Caki2 (cell line): ENCODE measurements around the gene CNTNAP3. TPM values are rescaled to one million over a fixed set of nuclear protein-coding genes. Genes with fewer than 3 reads are reported as not detected.
A peak's percentile ranks its signal among the peaks of the same experiment; 100 is the strongest.
"Not testable (repeated sequence)": the region's sequence is repeated elsewhere in the genome, so short reads cannot be mapped to it uniquely, and the experiment has no call there.

Experiments used
- DNase-seq: peaks from one replicate; pipeline ENCODE4 v3.0.0-alpha.2; 2015; ENCODE audit warnings: low read depth
- in situ Hi-C: cut with HindIII; loops from 2 replicates; pipeline ENCODE4 v1.10.0; 2016; ENCODE audit warnings: low sequenced_read_pairs, low pct_unique_long_range_greater_than_20kb, mixed read lengths
- total RNA-seq: library from RNA; depleted of rRNA; stranded (reverse); fragments of >200 nt; shearing (Covaris generic); gene quantifications from 2 replicates; pipeline ENCODE4 v1.2.3, GENCODE V29; 2014; ENCODE audit warnings: low replicate concordance

Gene CNTNAP3
- total RNA-seq, 1 experiment from 2014 or later = 32.3 TPM

DNA sequence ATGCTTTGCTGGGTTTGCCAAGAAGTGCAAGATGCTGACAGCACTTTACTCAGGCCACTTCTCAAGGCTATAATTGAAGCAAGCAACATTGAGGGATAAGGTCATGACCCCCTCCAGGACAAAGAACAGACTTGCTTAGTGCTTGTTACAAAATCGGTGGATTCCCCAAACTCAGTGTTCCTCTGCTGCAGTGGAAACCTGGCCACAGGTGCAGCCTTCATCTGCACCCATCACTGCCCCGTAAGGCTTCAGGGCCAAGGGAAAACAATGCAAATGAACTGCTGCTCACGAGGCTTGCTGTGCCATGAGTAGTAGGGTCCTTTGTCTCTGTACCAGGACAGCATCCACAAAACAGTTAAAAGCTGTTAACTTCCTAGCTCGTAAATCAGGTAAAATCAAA is 205.4 kb downstream of the CNTNAP3 start:
- DNase-seq, in situ Hi-C loops: not testable (repeated sequence)

DNA sequence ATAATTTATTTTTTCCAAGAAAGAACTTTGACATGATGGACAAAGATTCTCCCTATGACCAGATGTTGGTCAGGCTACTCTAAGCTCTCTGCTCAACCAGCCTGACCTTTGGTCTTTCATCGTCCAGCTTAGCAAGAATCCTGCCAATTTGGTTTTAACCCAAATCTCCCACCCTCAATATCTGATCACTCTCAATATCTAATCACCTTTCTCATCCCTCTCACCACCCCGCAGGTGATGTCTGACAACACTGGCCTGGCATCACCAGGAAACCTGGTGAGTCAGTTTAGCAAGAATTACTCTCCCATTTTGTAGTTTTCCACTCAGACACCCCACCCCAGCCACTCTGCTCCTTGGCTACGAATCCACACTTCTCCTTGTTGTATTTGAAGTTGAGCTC is 207.9 kb downstream of the CNTNAP3 start:
- DNase-seq, in situ Hi-C loops: not testable (repeated sequence)

DNA sequence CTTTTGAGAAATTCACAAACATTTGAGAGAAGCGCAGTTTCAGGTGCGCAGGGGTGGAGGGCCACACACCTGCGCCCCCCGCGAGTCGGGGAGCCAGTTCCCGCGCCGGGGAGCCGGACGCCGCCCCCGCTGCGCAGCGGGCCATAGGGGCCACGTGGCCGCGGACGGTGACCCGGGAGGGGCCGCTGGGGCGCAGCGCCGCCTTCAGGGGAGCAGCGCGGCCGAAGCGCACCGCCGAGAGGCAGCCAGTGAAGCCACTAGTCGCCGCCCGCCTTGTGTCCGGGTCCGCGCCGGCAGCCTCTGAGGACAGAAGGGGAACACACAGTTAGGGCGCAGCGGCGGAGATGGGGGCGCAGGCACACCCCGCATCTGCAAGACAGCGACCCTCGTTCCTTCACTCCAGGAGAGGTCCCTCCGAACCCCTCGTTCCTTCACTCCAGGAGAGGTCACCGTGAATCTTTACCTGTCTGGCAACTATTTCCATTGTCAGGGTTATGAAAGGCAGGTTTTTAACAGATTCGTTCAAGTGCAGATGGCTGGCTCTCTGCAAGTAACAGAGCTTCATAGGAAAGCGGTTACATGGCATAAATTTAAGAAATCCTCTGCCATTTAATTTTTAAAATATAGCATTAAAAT is 209.2 kb downstream of the CNTNAP3 start:
- in situ Hi-C loops = not testable (repeated sequence)
- DNase-seq = peak; percentile 12

GRCh38 chr9:39073537-39073936 is 214.4 kb downstream of the CNTNAP3 start:
- DNase-seq, in situ Hi-C loops: not testable (repeated sequence)

GRCh38 chr9:39067683-39068082 is 220.3 kb downstream of the CNTNAP3 start:
- in situ Hi-C loops, DNase-seq: not testable (repeated sequence)

DNA sequence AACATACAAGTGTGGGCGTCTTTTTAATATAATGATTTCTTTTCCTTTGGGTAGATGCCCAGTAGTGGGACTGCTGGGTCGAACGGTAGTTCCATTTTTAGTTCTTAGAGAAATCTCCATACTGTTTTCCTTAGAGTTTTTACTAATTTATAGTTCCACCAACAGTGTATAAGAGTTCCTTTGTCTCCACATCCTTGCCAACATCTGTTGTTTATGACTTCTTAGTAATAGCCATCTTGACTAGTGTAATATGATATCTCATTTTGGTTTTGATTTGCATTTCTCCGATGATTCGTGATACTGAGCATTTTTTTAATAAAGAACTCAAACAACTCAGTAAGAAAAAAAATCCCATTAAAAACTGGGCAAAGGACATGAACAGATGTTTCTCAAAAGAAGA is 225.0 kb downstream of the CNTNAP3 start:
- in situ Hi-C loops, DNase-seq: not testable (repeated sequence)

- DNase-seq, in situ Hi-C loops: not testable (repeated sequence)
Observed at GRCh38 chr9:39054453-39054852, 233.5 kb downstream of the CNTNAP3 start.

DNA sequence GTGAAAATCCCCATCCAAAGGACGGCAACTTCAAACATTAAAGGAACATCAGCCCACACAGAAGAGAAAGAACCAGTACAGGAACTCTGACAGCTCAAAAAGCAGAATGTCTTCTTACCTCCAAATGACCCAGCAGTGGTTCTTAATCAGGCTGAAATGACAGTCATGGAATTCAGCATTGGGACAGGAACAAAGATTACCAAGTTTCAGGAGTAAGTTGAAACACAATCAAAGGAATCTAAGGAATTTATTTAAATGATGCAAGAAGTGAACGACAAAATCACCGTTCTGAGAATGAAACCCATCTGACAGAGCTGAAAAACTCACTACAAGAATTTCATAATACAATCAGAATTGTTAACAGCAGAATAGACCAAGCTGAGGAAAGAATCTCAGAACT is 241.1 kb downstream of the CNTNAP3 start:
- DNase-seq, in situ Hi-C loops: not testable (repeated sequence)

- in situ Hi-C loops, DNase-seq: not testable (repeated sequence)
Observed at GRCh38 chr9:39042352-39042803, 245.6 kb downstream of the CNTNAP3 start.

GRCh38 chr9:39041774-39042173 is 246.2 kb downstream of the CNTNAP3 start:
- DNase-seq, in situ Hi-C loops: not testable (repeated sequence)

- in situ Hi-C loops, DNase-seq: not testable (repeated sequence)
Observed at GRCh38 chr9:39039148-39039547, 248.8 kb downstream of the CNTNAP3 start.

DNA sequence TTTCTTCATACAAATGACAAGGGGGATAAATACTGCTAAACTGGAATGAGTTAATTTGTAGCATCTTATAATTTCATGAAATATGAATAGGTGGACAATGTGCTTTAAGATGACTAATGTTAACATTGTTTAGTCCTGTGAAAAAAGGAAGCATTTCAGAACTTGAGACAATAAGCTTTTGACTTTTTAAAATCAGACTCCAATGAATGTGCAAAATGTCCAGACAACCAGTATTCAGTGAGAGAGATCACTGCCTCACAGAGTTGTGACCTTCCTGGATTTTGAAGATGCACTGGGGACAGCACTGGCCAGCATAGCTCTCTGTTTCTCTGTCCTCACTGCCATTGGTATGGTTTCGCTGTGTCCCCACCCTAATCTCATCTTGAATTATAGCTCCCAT is 249.7 kb downstream of the CNTNAP3 start:
- in situ Hi-C loops, DNase-seq: not testable (repeated sequence)

GRCh38 chr9:39033849-39034248 is 254.1 kb downstream of the CNTNAP3 start:
- in situ Hi-C loops, DNase-seq: not testable (repeated sequence)

DNA sequence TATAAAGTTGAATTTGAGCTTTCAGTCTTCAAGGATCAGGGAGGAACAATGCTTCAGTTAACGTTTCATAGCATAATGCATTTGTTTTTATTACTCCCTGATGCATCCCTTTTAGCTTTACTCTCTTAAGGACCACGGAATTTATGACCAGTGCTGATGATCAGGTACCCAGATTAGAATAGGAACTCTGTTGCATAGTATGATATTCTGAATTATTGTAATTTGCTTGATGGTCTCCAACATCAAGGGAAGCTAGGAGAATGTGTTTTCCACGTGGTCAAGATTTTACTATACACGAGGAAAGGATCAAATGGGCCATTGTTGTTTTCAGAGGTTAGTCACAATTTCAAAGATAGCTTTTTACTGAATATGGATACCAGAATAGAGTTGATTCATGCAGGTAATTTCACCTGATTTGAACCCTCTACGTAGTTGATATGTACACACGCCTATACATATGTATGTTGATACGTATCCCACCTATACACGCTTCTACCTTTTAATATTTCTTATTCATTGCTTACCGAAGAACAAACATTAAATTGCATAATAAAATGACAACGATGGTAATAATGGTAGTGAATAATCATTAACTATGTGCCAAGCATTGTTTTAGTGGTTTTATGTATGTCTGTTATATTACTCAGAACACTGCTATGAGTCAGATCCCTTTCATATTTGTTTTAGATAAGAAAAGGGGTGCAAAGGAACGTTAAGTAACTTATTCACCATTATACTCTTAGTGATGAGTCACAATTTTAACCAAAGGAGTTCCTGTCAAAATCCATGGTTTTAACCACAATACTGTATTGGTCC is 257.6 kb downstream of the CNTNAP3 start:
- in situ Hi-C loops = not testable (repeated sequence)
- peak; percentile 86 for DNase-seq

DNA sequence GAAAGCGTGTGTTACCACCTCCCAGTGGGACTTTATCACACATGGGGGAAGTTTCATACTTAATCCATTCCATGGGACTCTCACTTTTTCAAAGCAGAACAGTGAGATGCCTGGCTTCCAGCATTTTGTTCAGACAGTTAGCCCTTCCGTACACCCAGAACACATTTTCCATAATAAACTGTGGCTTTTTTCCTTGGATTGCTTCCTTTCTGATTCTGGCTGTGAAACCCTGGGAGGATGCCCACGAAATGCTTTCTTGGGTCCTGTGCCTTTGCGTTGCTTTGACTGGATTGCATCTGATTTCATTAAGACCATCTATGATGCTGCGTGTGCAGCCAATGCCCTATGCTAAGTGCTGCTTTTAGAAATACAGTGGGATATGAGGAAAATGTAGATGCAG is 259.1 kb downstream of the CNTNAP3 start:
- in situ Hi-C loops, DNase-seq: not testable (repeated sequence)

DNA sequence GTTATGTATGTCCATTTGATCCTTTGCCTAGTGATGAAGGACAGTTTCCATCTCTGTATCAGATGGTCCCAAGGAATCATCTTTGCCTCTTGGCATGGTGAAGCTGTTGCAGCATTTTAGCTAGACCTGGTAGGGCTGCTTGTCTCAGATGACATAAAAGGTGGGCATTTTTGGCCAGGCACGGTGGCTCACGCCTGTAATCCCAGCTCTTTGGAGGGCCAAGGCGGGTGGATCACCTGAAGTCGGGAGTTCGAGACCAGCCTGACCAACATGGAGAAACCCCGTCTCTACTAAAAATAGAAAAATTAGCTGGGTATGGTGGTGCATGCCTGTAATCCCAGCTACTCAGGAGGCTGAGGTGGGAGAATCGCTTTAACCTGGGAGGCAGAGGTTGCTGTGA is 259.8 kb downstream of the CNTNAP3 start:
- DNase-seq, in situ Hi-C loops: not testable (repeated sequence)

DNA sequence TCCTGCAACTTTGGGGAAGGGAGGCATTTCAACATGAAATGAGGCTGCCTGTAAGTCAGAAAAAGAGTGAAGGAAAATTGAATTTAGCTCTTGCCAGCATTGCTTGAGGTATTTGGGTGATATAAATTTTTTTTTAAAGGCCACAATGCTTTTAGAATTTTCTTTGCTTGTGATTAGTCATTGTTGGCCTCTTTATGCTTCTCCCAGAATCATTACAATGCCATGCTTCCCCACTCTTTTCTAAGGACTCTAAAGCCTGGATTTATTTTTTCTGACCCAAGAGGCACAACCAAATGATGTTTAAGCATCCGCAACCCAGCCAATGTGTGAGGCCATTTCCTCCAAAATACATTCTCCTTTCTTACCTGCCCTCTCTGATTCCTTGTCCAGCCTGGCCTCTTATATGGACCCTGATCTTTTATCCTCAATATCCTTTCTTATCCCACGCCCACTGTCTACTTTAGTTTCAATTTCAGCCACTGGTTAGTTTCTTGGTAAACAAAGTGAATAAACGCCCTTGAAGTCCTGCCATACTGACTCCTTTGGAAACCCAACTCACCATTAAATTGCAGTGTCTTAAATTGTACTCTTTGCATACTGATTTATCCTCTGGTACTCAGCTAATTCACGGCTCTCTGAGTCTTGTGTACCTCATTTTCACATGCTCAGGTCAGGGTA is 261.9 kb downstream of the CNTNAP3 start:
- in situ Hi-C loops = not testable (repeated sequence)

More for the DNA sequence above, 261.9 kb downstream of the CNTNAP3 start:
- not testable (repeated sequence) for DNase-seq
